CD4-positive, CD25-positive, alpha-beta regulatory T cell (primary cell): Measurements from ENCODE around the gene C6orf89. TPM values are rescaled to one million over a fixed set of nuclear protein-coding genes. Genes with fewer than 3 reads are reported as not detected.

Source experiments
- ATAC-seq, 2 donors: fragments of 150-1000 bp; cut with Tn5 transposase; one replicate each; pipeline ENCODE4 v1.10.0; 2021; ENCODE audit warnings: low read depth in 2 of 2, moderate number of reproducible peaks in 2 of 2, moderate library complexity in 1 of 2
- DNase-seq, 3 donors: peaks; one replicate each; pipeline versions ENCODE4 v3.0.0 to v3.0.0-alpha.2; 2012 to 2022; ENCODE audit warnings: mixed read lengths in 1 of 3
- H3K27ac ChIP-seq: one replicate; pipeline ENCODE4 v1.7.0; 2013; ENCODE audit warnings: mild to moderate bottlenecking, low read length; ENCODE audit not compliant: insufficient read depth, poor library complexity, severe bottlenecking
- H3K27me3 ChIP-seq: one replicate; pipeline ENCODE4 v1.7.0; 2013; ENCODE audit warnings: low read length; ENCODE audit not compliant: control insufficient read depth, insufficient read depth
- H3K36me3 ChIP-seq: one replicate; pipeline ENCODE4 v1.7.0; 2013; ENCODE audit warnings: mild to moderate bottlenecking, low read length, moderate library complexity; ENCODE audit not compliant: control insufficient read depth, insufficient read depth
- H3K4me1 ChIP-seq: 2 replicates; pipeline ENCODE4 v1.7.0; 2013; ENCODE audit warnings: mild to moderate bottlenecking, low read length; ENCODE audit not compliant: insufficient read depth, control insufficient read depth, poor library complexity, severe bottlenecking
- H3K4me3 ChIP-seq: one replicate; pipeline ENCODE4 v1.7.0; 2013; ENCODE audit warnings: low read depth, mild to moderate bottlenecking, low read length, moderate library complexity
- H3K9me3 ChIP-seq, 2 experiments: 1 replicate in 1 of 2; 2 replicates in 1 of 2; pipeline ENCODE4 v1.7.0; 2013; ENCODE audit warnings: low read length in 2 of 2, mild to moderate bottlenecking in 1 of 2, moderate library complexity in 1 of 2; ENCODE audit not compliant: control insufficient read depth in 2 of 2
- H3K27ac Mint-ChIP-seq, 3 donors: one replicate each; pipeline ENCODE4 v1.8.0; 2020 to 2022; ENCODE audit warnings: mild to moderate bottlenecking in 3 of 3, mixed read lengths in 3 of 3, moderate library complexity in 2 of 3
- H3K27me3 Mint-ChIP-seq: one replicate; pipeline ENCODE4 v1.8.0; 2022; ENCODE audit warnings: mild to moderate bottlenecking, mixed read lengths
- H3K36me3 Mint-ChIP-seq: one replicate; pipeline ENCODE4 v1.8.0; 2020; ENCODE audit warnings: mixed read lengths
- H3K4me1 Mint-ChIP-seq, 4 donors: one replicate each; pipeline ENCODE4 v1.8.0; 2020 to 2022; ENCODE audit warnings: mixed read lengths in 4 of 4, mild to moderate bottlenecking in 1 of 4
- H3K4me3 Mint-ChIP-seq, 4 donors: one replicate each; pipeline ENCODE4 v1.8.0; 2020 to 2022; ENCODE audit warnings: mild to moderate bottlenecking in 4 of 4, mixed read lengths in 4 of 4, moderate library complexity in 3 of 4
- H3K9me3 Mint-ChIP-seq, 7 donors: one replicate each; pipeline ENCODE4 v1.8.0; 2020 to 2022; ENCODE audit warnings: mixed read lengths in 7 of 7, mild to moderate bottlenecking in 3 of 7, moderate library complexity in 2 of 7
- polyA plus RNA-seq, 4 donors: library from polyadenylated mRNA; unstranded; fragments of 300-500 nt; fragmentation: Illumina TruSeq; gene quantifications; one replicate each; pipeline ENCODE4 v1.2.3, GENCODE V29; 2021
- total RNA-seq: library from RNA; stranded (reverse); gene quantifications from one replicate; pipeline ENCODE4 v1.2.3, GENCODE V29; 2022

C6orf89 gene
- total and polyA plus RNA-seq, 5 donors from 2014 or later = 33.8 to 49.1 (median 42.8) TPM

- H3K27ac ChIP-seq = no peak overlapping the region
- no peaks in the 10 kb centered on the region for H3K27me3 Mint-ChIP-seq
- H3K4me1 ChIP-seq = no peaks in the 10 kb centered on the region
- H3K9me3 ChIP-seq = no peaks in the 10 kb centered on the region
- H3K4me3 ChIP-seq = no peak overlapping the region
- H3K4me1 Mint-ChIP-seq = peaks cover 0 to 6% (median 1%) of the 10 kb centered on the region in 4 donors
- H3K27ac Mint-ChIP-seq = peak overlapping the region in 1 of 3 donors; percentile 9
- H3K27me3 ChIP-seq = no peaks in the 10 kb centered on the region
- peaks cover 38% of the 10 kb centered on the region for H3K36me3 Mint-ChIP-seq
- DNase-seq = no peak
- no peak for ATAC-seq
- no peaks in the 10 kb centered on the region for H3K9me3 Mint-ChIP-seq
- no peak overlapping the region for H3K4me3 Mint-ChIP-seq
- peaks cover 86% of the 10 kb centered on the region for H3K36me3 ChIP-seq
Measured at GRCh38 chr6:36920049-36920448, 34.3 kb downstream of the C6orf89 start.

DNA sequence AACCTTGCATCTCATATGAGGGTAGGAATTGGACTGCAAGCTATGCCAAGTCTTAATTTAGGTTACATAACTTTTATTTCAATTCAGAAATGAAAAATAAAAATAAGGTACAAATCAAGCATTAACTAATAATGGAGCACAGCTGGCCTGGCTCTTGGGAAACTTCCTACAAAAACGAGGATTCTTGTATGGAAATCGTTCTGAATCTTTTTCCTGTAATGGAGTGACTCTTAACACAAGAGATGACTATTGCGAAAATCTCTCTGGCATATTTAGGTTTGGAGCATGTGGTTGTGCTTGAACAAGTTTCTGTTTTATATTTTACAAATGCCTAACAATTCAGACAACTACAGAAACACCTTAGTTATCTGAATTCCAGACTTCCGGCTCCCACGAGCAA is 34.8 kb downstream of the C6orf89 start:
- no peaks in the 10 kb centered on the region for H3K9me3 Mint-ChIP-seq
- no peaks in the 10 kb centered on the region for H3K27me3 Mint-ChIP-seq
- no peaks in the 10 kb centered on the region for H3K9me3 ChIP-seq
- H3K4me3 ChIP-seq = no peak overlapping the region
- H3K4me1 ChIP-seq = no peaks in the 10 kb centered on the region
- no peak for DNase-seq
- H3K36me3 ChIP-seq = peaks cover 84% of the 10 kb centered on the region
- no peak for ATAC-seq
- H3K4me1 Mint-ChIP-seq = peaks cover 0 to 6% (median 3%) of the 10 kb centered on the region in 4 donors
- H3K27me3 ChIP-seq = no peaks in the 10 kb centered on the region
- peak overlapping the region in 1 of 3 donors; percentile 71 for H3K27ac Mint-ChIP-seq
- H3K27ac ChIP-seq = no peak overlapping the region
- peaks cover 40% of the 10 kb centered on the region for H3K36me3 Mint-ChIP-seq
- H3K4me3 Mint-ChIP-seq = no peak overlapping the region

DNA sequence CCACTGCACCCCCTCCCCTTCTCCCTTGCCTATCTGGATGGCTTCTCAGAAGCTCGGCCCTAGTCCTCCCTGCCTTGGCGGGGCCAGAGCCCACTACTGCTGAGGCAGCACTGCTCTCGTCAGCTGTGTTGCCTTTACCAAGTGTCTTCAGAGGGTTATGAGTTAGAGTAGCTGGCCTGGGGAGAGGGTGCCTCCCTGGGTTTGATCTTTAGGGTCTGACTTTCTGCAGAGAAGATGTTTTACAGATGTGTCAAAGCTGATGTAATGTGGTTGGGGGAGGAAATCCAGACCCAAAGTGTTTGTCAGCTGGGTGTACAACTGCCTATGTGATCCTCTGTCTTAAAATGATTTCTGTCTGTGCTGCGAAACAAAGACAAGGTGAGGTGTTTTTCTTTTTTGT is 38.4 kb downstream of the C6orf89 start:
- H3K36me3 ChIP-seq = peaks cover 49% of the 10 kb centered on the region
- no peak for ATAC-seq
- H3K9me3 Mint-ChIP-seq = no peaks in the 10 kb centered on the region

GRCh38 chr6:36924778-36925374 is 39.1 kb downstream of the C6orf89 start:
- Mint-ChIP-seq H3K4me1 (peaks cover 0 to 8% (median 3%) of the 10 kb centered on the region in 4 donors), H3K36me3 (peaks cover 29% of the 10 kb centered on the region), H3K27me3 (no peaks in the 10 kb centered on the region), H3K4me3 (no peak overlapping the region), H3K9me3 (no peaks in the 10 kb centered on the region), H3K27ac (peak overlapping the region; percentile 20 to 78 (median 26))
- Histone ChIP-seq H3K4me1 (no peaks in the 10 kb centered on the region), H3K27ac (no peak overlapping the region), H3K9me3 (no peaks in the 10 kb centered on the region), H3K27me3 (no peaks in the 10 kb centered on the region), H3K36me3 (peaks cover 41% of the 10 kb centered on the region), H3K4me3 (no peak overlapping the region)
- DNase-seq = no peak
- ATAC-seq = no peak

More for the DNA sequence above, 38.4 kb downstream of the C6orf89 start:
- no peak overlapping the region for H3K4me3 ChIP-seq
- no peaks in the 10 kb centered on the region for H3K4me1 ChIP-seq
- Mint-ChIP-seq H3K27ac (peak overlapping the region in 1 of 3 donors; percentile 78), H3K4me1 (peaks cover 0 to 8% (median 3%) of the 10 kb centered on the region in 4 donors), H3K4me3 (no peak overlapping the region), H3K27me3 (no peaks in the 10 kb centered on the region), H3K36me3 (peaks cover 35% of the 10 kb centered on the region)
- no peaks in the 10 kb centered on the region for H3K9me3 ChIP-seq
- no peak for DNase-seq
- H3K27ac ChIP-seq = no peak overlapping the region
- no peaks in the 10 kb centered on the region for H3K27me3 ChIP-seq

DNA sequence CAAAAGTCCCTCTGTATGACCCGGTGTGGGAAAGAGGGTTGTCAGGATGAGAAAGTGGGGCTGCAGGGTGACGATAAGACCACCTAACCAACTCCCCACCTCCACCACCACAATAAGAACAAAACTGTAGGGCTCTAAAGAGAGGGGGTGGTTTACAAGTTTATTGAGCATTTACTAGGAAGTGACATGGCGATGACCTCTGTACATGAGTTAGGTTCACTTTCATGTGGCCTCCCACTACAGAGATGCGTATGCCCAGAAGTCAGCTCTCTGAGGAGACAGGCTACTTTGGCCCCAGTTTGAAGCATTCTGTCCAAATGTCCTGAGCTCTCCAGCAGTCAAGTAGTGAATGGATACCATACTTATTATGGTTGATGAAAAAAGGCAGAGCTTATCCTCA is 40.1 kb downstream of the C6orf89 start:
- no peak overlapping the region for H3K27ac ChIP-seq
- no peak overlapping the region for H3K4me3 ChIP-seq
- H3K36me3 ChIP-seq = peaks cover 33% of the 10 kb centered on the region
- Mint-ChIP-seq H3K27me3 (no peaks in the 10 kb centered on the region), H3K27ac (no peak overlapping the region), H3K9me3 (no peaks in the 10 kb centered on the region), H3K36me3 (peaks cover 29% of the 10 kb centered on the region), H3K4me3 (no peak overlapping the region), H3K4me1 (peaks cover 0 to 8% (median 3%) of the 10 kb centered on the region in 4 donors)
- ATAC-seq (no peak), DNase-seq (no peak)
- H3K4me1 ChIP-seq = no peaks in the 10 kb centered on the region
- no peaks in the 10 kb centered on the region for H3K27me3 ChIP-seq
- H3K9me3 ChIP-seq = no peaks in the 10 kb centered on the region

- Histone ChIP-seq H3K27me3 (no peaks in the 10 kb centered on the region), H3K9me3 (no peaks in the 10 kb centered on the region), H3K4me1 (no peaks in the 10 kb centered on the region), H3K27ac (peak overlapping the region; percentile 10), H3K36me3 (peaks cover 25% of the 10 kb centered on the region), H3K4me3 (no peak overlapping the region)
- peaks cover 25% of the 10 kb centered on the region for H3K36me3 Mint-ChIP-seq
- H3K4me1 Mint-ChIP-seq = peaks cover 0 to 8% (median 3%) of the 10 kb centered on the region in 4 donors
- ATAC-seq (no peak), DNase-seq (no peak)
- H3K4me3 Mint-ChIP-seq = no peak overlapping the region
- H3K27ac Mint-ChIP-seq = peak overlapping the region in 1 of 3 donors; percentile 9
- H3K27me3 Mint-ChIP-seq = no peaks in the 10 kb centered on the region
- H3K9me3 Mint-ChIP-seq = no peaks in the 10 kb centered on the region
Measured at GRCh38 chr6:36926708-36927513, 41.2 kb downstream of the C6orf89 start.

DNA sequence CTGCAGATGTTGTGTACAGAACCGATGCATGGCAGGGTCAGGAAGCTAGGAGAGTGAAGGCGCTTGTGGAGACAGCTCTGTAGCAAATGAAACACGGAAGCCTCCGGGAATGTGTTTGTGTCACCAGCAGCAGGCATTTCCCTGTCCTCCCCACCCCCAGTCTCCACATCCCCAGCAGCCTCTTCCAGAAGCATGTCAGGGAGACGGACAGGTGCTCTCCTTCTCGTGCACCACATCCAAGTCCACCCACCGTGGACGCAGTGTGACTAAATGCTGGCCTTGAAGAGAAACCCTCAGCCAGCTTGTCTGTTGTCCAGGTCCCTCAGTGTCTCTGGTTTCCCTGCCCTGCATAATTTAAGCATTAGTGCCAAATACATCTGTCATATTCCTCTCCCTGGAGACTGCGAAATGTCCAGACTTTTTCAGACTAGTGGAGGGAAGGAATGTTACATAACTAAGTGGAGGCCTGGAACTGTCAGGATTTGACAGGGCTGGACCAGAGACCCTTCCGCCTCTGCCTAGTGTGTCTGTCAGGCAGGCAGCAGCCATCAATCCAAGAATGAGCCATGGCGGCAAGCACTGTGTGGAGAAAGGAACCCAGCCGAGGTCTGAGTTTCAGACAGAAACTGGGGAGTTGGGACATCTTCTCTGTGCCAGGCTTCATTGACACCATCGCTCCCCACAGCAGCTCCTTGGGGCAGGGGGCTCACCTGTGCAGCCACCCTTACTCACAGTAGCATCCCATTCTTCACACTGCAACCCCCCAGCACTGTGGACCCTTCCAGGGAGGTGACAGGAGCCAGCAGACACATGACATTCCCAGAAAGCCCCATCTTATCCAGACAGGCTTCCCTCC is 42.2 kb downstream of the C6orf89 start:
- no peaks in the 10 kb centered on the region for H3K9me3 Mint-ChIP-seq
- Histone ChIP-seq H3K4me1 (no peaks in the 10 kb centered on the region), H3K4me3 (no peak overlapping the region), H3K27me3 (no peaks in the 10 kb centered on the region), H3K36me3 (peaks cover 18% of the 10 kb centered on the region), H3K27ac (no peak overlapping the region), H3K9me3 (no peaks in the 10 kb centered on the region)
- H3K27me3 Mint-ChIP-seq = no peaks in the 10 kb centered on the region
- ATAC-seq = no peak
- peaks cover 20% of the 10 kb centered on the region for H3K36me3 Mint-ChIP-seq
- no peak for DNase-seq
- H3K4me3 Mint-ChIP-seq = no peak overlapping the region
- H3K4me1 Mint-ChIP-seq = peaks cover 0 to 8% (median 3%) of the 10 kb centered on the region in 4 donors
- no peak overlapping the region for H3K27ac Mint-ChIP-seq
